Renal pelvis (tissue), 4 donors: ENCODE measurements around the gene TAF4. TPM values are rescaled to one million over a fixed set of nuclear protein-coding genes. Genes with fewer than 3 reads are reported as not detected.
"Not testable (repeated sequence)": the region's sequence is repeated elsewhere in the genome, so short reads cannot be mapped to it uniquely, and the experiment has no call there.

Source experiments
- DNase-seq: peaks from one replicate; pipeline ENCODE4 v3.0.0-alpha.2; 2013
- polyA plus RNA-seq, 3 donors: library from polyadenylated mRNA; unstranded; fragments of 120-200 nt; gene quantifications; one replicate each; pipeline ENCODE4 v1.2.1, GENCODE V29; 2013; ENCODE audit not compliant: insufficient read length in 3 of 3

Gene TAF4
- polyA plus RNA-seq, 3 donors = 19.6 to 20.4 (median 20.3) TPM

GRCh38 chr20:62060631-62061541 is 4.8 kb downstream of the TAF4 start:
- no peak for DNase-seq

- DNase-seq = no peak
Measured at GRCh38 chr20:62059920-62060630, 5.6 kb downstream of the TAF4 start.

- no peak for DNase-seq
Measured at GRCh38 chr20:62059401-62059800, 6.3 kb downstream of the TAF4 start.

- no peak for DNase-seq
Measured at GRCh38 chr20:62058941-62059340, 6.7 kb downstream of the TAF4 start.

- DNase-seq = no peak
Measured at GRCh38 chr20:62056975-62057374, 8.7 kb downstream of the TAF4 start.

- no peak for DNase-seq
Measured at GRCh38 chr20:62056377-62056776, 9.3 kb downstream of the TAF4 start.

GRCh38 chr20:62055862-62056115 is 9.9 kb downstream of the TAF4 start:
- DNase-seq = not testable (repeated sequence)

GRCh38 chr20:62055106-62055861 is 10.4 kb downstream of the TAF4 start:
- DNase-seq = no peak

GRCh38 chr20:62054451-62054953 is 11.2 kb downstream of the TAF4 start:
- no peak for DNase-seq

- DNase-seq = no peak
Measured at GRCh38 chr20:62053465-62054196, 12.1 kb downstream of the TAF4 start.

GRCh38 chr20:62052842-62053464 is 12.7 kb downstream of the TAF4 start:
- no peak for DNase-seq

GRCh38 chr20:62052336-62052841 is 13.3 kb downstream of the TAF4 start:
- no peak for DNase-seq

- DNase-seq = no peak
Measured at GRCh38 chr20:62051546-62052255, 14.0 kb downstream of the TAF4 start.

GRCh38 chr20:62051144-62051543 is 14.5 kb downstream of the TAF4 start:
- DNase-seq = no peak

GRCh38 chr20:62050166-62051120 is 15.2 kb downstream of the TAF4 start:
- DNase-seq = no peak

GRCh38 chr20:62049342-62050165 is 16.1 kb downstream of the TAF4 start:
- DNase-seq = no peak

GRCh38 chr20:62048821-62049291 is 16.8 kb downstream of the TAF4 start:
- no peak for DNase-seq

- DNase-seq = no peak
Measured at GRCh38 chr20:62048346-62048761, 17.3 kb downstream of the TAF4 start.
